NOMO-1 (cell line): Measurements from ENCODE around the gene BCL7A.

Experiments used
- DNase-seq, 2 experiments: peaks; one replicate each; lab custom pipeline; 2025; ENCODE audit not compliant: unreplicated experiment in 2 of 2; lab: John Stamatoyannopoulos, UW

The BCL7A gene

GRCh38 chr12:122072031-122072970, 50.6 kb downstream of the BCL7A start:
- DNase-seq = no peak

GRCh38 chr12:122073815-122074214, 52.1 kb downstream of the BCL7A start:
- DNase-seq = no peak

GRCh38 chr12:122076743-122077495, 55.2 kb downstream of the BCL7A start:
- peak; percentile 21 to 45 for DNase-seq

DNA sequence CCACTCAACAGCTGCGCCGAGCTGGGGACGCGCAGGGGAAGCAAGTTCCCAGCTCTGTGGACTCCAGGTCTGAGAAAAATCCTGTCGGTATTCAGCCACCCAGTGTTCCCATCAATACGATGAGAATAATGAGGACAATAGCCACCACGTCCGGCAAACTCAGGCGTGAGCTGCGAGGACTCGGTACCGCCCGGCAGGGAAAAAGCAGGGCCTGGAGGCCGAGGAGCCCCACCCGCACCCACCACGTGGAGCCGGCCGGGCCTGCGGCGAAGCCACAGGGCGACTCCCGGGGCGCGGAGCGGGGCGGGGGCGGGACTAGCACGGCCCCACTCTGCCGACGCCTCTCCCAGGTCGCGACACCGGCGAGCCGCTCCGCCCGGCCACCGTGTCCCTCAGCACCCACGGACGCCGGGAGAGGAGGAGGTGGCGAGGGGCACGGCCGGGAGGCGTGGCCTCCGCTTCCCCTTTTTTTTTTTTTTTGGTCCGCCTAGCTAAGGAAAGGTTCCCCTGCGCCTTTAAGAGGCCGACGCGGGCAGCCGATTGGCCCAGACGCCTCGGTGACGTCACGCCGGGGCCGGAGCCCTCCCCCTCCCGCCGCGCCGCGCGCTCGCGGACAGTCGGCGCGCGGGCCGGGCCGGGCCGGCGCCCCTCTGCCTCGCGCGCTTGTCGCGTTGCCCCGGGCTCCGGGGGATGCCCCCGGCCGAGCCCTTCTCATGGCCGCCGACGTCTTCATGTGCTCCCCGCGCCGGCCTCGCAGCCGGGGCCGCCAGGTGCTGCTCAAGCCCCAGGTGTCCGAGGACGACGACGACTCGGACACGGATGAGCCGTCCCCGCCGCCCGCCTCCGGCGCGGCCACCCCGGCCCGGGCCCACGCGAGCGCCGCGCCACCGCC, 56.7 kb downstream of the BCL7A start, which contains the start of gene MLXIP:
MLXIP (plus strand) TSS at position 616 of the 892 bp plus-strand sequence; CDS start at position 714, 98 bp downstream.
- peak; percentile 87 to 93 for DNase-seq

GRCh38 chr12:122079033-122079531, 57.4 kb downstream of the BCL7A start:
- peak; percentile 13 to 44 for DNase-seq

GRCh38 chr12:122079532-122080081, 57.9 kb downstream of the BCL7A start:
- DNase-seq = peak; percentile 22 to 43

- peak; percentile 76 to 77 for DNase-seq
These were observed 58.7 kb downstream of the BCL7A start for GRCh38 chr12:122080149-122081082.

DNA sequence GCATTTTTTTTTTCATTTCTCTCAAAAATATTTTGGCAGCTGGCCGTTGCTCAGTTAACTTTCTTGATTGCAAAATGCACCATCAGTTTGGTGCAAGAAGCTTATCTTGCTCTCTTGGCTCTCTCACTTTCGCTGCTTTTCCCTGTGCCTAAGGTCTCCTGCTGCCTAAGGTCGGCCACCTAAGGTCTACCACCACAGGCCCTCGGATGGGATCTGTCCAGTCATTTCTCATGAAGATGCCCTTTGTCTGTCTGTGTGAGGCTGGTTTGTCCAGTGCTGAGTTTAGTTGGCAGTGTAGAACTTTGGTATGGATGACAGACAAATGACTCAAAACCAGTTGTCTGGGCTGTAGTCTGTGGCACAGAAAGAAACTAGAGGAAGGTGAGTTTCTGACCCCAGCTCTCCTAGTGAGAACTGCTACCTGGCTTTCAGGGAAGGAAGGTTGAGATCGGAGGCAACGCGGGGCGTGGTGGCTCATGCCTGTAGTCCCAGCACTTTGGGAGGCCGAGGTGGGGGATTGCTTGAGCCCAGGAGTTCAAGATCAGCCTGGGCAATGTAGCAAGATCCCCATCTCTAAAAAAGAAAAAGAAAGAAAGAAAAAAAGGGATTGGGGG, 59.5 kb downstream of the BCL7A start:
- DNase-seq = peak; percentile 18 to 60

DNA sequence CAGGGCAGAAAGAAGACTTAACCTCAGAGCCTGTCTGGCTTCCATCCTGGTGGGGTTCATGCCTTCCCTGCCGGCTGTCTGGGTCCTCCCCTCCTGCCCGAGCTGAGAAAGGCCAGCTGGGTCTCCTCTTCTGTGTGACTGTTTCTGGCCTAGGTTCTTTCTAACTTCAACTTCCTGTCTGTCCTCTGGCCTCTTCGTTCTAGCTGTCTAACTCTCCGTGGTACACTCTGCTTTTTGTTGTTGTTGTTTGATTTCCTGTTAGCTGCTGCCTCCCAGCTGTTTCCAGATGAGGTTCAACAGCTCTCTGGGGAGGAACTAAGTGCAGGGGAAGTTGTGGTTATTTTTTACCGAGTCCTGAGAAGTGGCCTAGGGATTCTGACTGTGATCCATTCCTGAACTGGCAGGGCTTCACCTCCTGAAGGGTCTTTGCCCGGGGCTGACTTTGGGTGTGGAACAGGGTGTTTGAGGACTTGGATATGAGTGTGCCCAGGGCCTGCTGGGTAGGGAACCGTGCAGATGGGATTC, 60.1 kb downstream of the BCL7A start:
- peak; percentile 69 to 88 for DNase-seq

- no peak for DNase-seq
These were observed 61.1 kb downstream of the BCL7A start for GRCh38 chr12:122082621-122083356.

DNA sequence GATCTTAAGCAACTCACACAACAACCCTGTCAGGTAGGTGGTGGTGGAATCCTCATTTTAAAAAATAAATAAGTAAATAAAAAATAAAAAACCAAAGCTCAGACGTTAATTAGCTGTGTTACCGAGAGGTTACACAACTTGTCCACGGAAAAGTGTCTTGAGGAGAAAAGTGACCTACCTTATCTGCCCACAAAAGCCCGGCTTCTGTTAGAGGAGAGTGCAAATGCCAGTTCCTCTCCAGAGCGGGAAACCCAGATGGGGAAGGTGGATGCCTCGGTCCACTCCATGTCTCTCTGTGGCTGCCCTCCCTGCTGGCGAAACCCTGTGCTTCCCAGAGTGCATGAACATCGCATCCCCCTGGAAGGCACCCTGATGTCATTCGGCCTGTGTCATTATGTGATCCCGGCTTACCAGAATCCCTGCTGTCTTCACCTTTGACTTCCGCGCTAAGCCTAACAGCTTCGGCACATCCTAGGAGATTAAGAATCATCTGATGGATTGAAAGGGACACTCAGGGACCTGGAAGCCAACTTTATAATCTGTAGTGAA, 63.2 kb downstream of the BCL7A start:
- no peak for DNase-seq

- no peak for DNase-seq
These were observed 63.9 kb downstream of the BCL7A start for GRCh38 chr12:122085591-122085990.

- DNase-seq = no peak
These were observed 64.4 kb downstream of the BCL7A start for GRCh38 chr12:122086116-122086515.

GRCh38 chr12:122086641-122087285, 65.1 kb downstream of the BCL7A start:
- no peak for DNase-seq

DNA sequence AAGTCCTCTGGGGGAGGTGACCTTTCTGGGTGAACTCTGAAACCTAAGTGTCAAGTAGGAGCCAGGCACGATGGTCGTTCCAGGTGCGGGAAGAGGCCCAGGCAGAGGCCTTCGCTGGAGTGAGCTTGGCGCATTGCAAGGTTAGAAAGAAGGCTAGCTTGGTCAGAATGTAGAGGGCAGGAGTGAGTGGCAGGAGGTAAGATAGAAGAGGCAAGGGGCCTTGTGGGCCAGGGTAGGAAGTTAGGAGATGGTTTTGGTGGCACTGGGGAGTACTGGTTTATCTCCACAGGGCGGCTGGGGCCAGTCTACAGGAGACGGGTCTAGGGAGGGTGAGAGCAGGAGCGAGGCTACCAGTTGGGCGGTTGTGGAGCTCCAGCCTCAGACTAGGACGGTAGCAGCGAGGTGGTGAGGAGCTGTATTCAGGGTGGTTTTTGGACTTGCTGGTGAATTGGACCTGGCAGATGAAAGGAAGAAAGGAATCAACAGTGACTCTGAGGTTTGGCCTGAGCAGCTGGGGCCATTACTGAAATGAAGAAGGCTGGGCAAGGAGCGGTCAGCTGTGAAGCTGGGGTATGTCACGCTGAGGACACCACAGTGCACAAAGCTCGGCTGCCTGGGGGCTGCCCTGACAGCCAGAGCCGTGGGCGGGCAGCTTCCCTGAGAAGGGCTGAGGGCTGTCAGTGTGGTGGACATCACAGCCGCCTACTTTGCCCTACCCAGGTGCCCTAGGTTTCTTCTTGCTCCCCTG, 65.9 kb downstream of the BCL7A start:
- DNase-seq = no peak

DNA sequence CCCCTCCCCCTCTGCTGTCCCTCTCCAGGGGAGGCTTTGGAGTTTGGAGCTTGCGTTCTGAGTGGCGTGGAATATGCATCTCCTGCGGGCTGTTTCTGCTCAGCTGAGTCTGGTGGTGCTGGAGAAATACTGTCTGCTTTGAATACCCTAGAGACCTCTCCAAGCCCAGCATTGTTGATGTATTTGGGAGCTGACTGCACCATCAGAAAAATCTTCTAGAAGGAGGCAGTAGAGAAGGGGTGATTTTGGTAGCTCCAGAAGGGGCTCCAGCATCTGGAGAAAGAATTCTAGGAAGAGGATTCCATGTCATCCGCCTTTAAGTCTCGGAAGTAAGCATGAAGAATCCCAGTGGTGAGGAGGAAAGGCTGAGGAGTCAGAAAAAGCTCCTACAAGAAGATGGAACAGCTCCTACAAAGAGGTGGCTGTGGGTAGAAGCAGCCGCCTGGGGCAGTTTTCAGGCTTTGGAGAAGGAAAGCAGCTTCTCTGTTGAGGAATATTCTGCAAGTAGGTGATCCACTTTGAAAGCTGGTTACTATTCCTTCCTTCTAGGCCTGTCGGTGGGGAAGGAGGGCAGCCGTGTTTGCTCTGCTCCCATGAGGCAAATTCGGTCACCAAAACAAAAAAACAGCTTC, 66.6 kb downstream of the BCL7A start:
- no peak for DNase-seq
